Activated T-cell treated with anti-CD3 and anti-CD28 coated beads for 24 hours (primary cell): ENCODE data around the gene LIMCH1.
"Not testable (repeated sequence)": the region's sequence is repeated elsewhere in the genome, so short reads cannot be mapped to it uniquely, and the experiment has no call there.

Experiments
- DNase-seq: peaks from one replicate; pipeline ENCODE4 v3.0.0-alpha.2; 2020; ENCODE audit warnings: low read depth

The LIMCH1 gene

GRCh38 chr4:41686893-41687292 is 148.9 kb downstream of the LIMCH1 start:
- no peak for DNase-seq

- DNase-seq = no peak
These were observed 150.0 kb downstream of the LIMCH1 start for GRCh38 chr4:41687971-41688370.

GRCh38 chr4:41692717-41693345 is 154.9 kb downstream of the LIMCH1 start:
- peak; percentile 10 for DNase-seq

GRCh38 chr4:41693629-41694028 is 155.7 kb downstream of the LIMCH1 start:
- no peak for DNase-seq

GRCh38 chr4:41696131-41696530 is 158.2 kb downstream of the LIMCH1 start:
- no peak for DNase-seq

- DNase-seq = no peak
These were observed 158.8 kb downstream of the LIMCH1 start for GRCh38 chr4:41696763-41697162.

GRCh38 chr4:41701983-41702382 is 164.0 kb downstream of the LIMCH1 start:
- no peak for DNase-seq

GRCh38 chr4:41702770-41703169 is 164.8 kb downstream of the LIMCH1 start:
- DNase-seq = no peak

- DNase-seq = no peak
These were observed 165.8 kb downstream of the LIMCH1 start for GRCh38 chr4:41703785-41704184.

GRCh38 chr4:41709844-41710481 is 172.0 kb downstream of the LIMCH1 start:
- no peak for DNase-seq

- not testable (repeated sequence) for DNase-seq
These were observed 173.7 kb downstream of the LIMCH1 start for GRCh38 chr4:41711654-41712053.

GRCh38 chr4:41712425-41712824 is 174.5 kb downstream of the LIMCH1 start:
- DNase-seq = no peak

GRCh38 chr4:41713768-41714167 is 175.8 kb downstream of the LIMCH1 start:
- DNase-seq = no peak

GRCh38 chr4:41714364-41715000 is 176.5 kb downstream of the LIMCH1 start:
- DNase-seq = no peak

GRCh38 chr4:41715155-41715554 is 177.2 kb downstream of the LIMCH1 start:
- DNase-seq = no peak

GRCh38 chr4:41718907-41719306 is 180.9 kb downstream of the LIMCH1 start:
- no peak for DNase-seq

- DNase-seq = no peak
These were observed 181.5 kb downstream of the LIMCH1 start for GRCh38 chr4:41719417-41719816.

- DNase-seq = no peak
These were observed 184.2 kb downstream of the LIMCH1 start for GRCh38 chr4:41722181-41722580.

- DNase-seq = no peak
These were observed 185.3 kb downstream of the LIMCH1 start for GRCh38 chr4:41723286-41723685.

GRCh38 chr4:41725254-41725653 is 187.3 kb downstream of the LIMCH1 start:
- DNase-seq = no peak

- no peak for DNase-seq
These were observed 190.1 kb downstream of the LIMCH1 start for GRCh38 chr4:41727861-41728572.

- DNase-seq = no peak
These were observed 190.6 kb downstream of the LIMCH1 start for GRCh38 chr4:41728573-41728913.

GRCh38 chr4:41731569-41732126 is 193.7 kb downstream of the LIMCH1 start:
- DNase-seq = no peak
